CD4-positive, alpha-beta T cell treated with Interleukin-17A for 4 hours (primary cell): ENCODE data around the gene DYNLT3.
A peak's percentile ranks its signal among the peaks of the same experiment; 100 is the strongest.

Experiments used
- DNase-seq: peaks from one replicate; pipeline ENCODE4 v3.0.0-alpha.2; 2020; ENCODE audit warnings: mixed read lengths

DYNLT3 gene, protein sequence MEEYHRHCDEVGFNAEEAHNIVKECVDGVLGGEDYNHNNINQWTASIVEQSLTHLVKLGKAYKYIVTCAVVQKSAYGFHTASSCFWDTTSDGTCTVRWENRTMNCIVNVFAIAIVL

GRCh38 chrX:37846934-37847732 is at the start of gene DYNLT3:
DYNLT3 (minus strand) TSS chrX:37847571; CDS start chrX:37847510, 61 bp downstream.
- DNase-seq, result peak; percentile 81

- DNase-seq, result no peak
Measured at GRCh38 chrX:37896511-37896890, 49.1 kb upstream of the DYNLT3 start.

DNA sequence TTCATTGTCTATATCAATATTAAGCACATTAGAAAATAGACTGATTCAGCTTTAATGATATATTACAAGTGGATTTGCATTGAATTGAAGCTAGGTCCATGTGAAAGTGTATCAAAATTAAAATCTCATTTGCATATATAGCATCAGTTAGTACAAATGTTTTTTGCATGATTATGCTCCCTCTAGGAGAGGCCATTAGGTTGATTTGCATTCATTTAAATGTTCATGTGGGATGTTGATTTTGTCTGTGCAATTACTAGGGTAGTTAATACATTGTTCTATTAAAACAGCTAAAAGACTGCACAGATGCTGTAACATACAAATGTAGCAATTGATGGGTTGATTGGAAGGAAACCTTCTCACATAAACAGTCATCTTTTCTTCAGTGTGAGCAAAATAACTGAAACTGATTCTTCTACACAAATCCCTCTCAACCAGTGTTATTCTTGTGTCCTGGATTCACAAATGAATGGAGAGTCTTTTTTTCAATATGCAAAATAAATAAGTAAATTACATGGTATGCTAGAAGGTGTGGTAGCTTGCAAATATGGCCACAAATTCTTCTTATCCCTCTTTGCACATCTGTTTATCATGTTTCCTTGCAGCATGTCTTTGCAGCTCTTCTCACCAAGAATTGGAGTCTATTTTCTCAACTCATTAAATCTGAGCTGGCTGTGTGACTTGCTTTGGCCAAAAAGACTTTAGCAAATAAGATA is 48.6 kb upstream of the DYNLT3 start:
- DNase-seq, result no peak

GRCh38 chrX:37894725-37895124 is 47.4 kb upstream of the DYNLT3 start:
- no peak for DNase-seq

DNA sequence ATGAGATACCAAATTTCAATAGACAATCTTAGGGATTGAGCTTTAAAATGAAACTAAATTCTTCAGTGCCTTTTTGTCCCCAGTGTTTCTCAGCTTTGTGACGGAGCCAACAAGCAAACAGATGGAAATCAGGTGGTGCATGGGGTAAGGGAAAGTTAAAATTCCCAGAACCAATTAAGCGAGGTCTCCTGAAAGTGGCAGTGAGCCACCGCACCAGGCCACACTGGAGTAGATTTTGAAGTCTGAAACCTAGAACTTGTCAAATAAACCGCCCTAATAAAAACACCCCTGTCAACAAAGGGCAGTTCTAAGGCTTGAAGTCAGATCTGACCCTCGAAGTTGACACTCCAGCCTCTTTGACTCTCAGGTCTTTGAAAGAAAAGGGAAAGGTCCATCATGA is 40.6 kb upstream of the DYNLT3 start:
- no peak for DNase-seq

DNA sequence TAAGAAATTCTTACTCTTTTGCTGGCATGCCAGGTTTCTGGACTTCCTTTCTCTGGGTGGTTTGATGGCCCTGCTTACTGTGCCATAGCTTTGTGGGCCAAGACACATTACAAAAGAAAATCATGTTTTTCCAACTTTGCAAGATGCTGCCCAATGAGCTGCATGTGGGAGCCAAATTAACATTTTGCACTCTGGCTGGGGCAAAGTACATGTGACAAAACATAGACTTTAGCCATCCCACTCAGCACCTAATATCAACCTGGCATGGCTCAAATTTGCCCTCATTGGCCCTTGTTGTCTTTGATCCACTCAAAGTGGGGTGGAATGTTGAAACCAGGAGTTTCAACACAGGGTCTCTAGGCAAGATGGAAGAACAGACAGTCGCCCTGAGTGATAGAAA is 40.0 kb upstream of the DYNLT3 start:
- DNase-seq, result no peak

GRCh38 chrX:37883196-37883595 is 35.8 kb upstream of the DYNLT3 start:
- no peak for DNase-seq

GRCh38 chrX:37879692-37880091 is 32.3 kb upstream of the DYNLT3 start:
- no peak for DNase-seq

GRCh38 chrX:37876716-37877115 is 29.3 kb upstream of the DYNLT3 start:
- DNase-seq, result no peak

DNA sequence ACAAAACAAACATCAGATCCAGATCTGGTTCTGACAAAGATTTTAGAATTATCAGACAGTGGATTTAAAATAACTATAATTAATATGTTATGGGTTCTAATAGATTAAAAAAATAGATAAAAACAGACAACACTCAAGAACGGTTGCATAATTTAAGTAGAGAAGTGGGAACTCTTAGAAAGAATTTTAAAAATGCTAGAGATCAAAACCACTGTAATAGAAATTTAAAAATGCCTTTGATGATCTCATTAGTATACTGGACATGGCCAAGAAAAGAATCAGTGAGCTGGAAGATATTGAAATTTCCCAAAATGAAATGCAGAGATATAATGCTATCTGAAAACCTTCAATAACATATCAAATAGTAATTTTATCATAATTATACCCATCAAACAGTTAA is 28.3 kb upstream of the DYNLT3 start:
- DNase-seq, result no peak

DNA sequence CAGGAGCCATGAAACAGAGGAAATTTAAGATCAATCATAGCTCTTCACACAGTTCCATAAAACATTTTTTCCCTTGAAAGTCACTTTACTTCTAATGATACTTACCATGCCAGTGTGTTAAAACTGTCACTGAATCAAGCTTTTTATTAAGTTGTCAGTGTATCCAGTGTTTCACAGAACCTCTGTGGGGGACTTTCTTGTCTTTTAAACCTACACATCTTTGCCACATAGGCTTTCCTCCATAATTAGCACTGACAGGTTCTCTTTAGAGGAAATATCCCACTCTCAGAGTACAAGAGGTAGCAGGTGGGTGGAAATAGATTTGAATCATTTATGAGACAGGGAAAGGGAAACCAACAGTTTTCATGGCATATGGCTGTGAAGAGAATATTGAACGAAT is 25.8 kb upstream of the DYNLT3 start:
- no peak for DNase-seq

- DNase-seq, result no peak
Measured at GRCh38 chrX:37872303-37872655, 24.9 kb upstream of the DYNLT3 start.

DNA sequence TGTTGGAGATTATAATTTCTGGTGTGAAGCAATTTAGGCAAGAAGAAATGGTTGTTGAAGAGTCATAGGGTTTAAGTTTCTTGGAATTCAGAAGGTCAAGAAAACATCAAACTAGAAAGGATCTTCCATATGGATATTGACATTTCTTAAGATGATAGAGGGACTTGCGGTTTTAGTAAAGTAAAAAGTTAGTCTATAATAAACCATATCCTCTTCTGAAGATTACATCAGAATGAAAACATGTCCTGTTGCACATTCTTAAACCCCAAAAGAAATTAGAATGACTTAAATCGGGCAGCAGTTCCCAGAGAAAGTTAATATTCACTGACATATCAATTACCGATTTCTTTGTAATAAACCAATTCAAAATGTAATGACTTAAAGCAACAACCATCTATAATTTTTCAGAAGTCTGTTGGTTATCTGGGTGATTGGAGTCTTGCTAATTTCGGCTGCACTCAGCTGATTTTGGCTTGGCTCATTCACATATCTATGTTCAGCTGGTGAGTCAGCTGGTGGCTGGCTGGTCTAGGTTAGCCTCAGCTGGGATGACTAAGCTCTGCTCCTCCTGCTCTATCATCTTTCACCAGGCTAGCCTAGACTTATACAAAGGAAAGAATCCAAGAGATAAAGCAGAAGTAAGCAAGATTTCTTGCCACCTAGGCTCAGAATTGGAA is 24.4 kb upstream of the DYNLT3 start:
- no peak for DNase-seq

GRCh38 chrX:37867536-37868153 is 20.3 kb upstream of the DYNLT3 start:
- DNase-seq, result no peak

DNA sequence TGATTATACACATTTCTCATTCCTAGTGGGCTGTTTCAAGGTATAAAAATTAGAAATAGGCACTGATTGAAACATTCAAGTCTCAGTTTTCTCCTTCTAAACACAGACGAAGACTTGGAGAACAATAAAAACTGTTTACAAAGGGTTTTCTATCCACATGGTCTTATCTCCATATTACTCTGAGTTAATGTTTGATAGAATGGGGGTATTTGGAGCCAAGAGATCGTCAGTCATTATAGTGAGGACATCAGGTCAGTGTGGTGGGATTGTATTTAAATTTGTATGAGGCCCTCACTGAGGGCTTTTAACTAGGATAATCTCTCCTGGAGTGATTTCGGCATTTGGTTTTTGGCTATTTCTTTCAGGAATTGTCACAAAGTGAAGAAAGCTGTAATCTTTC is 16.4 kb upstream of the DYNLT3 start:
- DNase-seq, result no peak

DNA sequence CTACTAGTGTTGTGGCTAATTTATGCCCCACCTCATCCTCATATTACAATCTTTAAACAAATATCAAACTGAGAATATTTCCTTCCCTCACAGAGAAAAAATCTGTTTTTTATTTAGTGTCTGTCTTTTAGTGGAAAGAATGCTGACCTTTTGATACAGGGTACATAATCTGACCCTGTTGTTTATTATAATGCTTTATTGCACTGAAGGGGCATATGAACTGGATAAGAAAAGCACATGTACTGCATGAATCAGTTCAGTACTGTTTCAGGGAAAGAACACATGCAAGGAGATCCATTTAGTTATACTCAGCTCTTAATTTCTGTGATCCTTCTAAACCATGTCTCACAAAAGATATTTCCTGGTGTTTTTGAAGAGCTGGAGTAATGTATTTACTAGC is 15.5 kb upstream of the DYNLT3 start:
- no peak for DNase-seq

- DNase-seq, result no peak
Measured at GRCh38 chrX:37860721-37861120, 13.3 kb upstream of the DYNLT3 start.

GRCh38 chrX:37854748-37855147 is 7.4 kb upstream of the DYNLT3 start:
- DNase-seq, result no peak

DNA sequence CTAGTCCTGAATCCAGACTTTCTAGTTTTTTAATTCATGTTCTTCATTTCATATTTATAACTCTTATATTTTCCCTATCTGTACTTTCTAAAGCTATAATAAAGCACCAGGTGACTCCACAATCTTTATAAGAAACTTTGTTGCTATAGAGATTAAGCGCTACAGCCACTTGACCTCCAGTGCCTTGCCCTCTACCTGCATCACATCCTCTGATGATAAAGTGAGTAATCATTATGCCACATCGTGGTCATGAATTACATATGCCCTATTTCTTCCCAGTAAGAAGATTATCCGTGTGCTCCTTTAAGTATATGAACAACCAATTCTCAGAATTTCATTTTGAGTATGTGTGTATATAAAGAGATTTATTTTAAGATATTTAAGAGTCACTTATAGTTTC is 6.8 kb upstream of the DYNLT3 start:
- no peak for DNase-seq

DNA sequence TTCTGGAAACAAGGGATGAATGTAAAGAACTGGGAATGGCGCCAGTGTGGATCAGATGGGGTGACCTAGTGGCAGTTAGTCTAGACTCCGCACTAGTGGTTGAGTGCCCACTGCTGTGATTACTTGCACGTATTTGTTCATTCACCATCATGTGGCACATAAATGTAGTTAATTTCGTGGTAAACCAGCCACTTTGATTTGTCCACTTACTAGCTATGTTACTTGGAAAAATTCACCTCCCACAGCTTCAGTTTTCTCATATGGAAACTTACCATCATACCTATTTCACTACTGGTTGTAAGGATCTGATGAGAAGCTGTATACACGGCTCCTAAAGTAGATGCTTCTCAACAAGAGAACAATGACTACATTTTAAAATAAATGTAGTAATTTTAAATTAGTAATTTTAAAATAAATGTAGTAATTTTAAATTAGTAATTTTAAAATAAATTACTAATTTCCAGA is 394 bp upstream of the DYNLT3 start:
- DNase-seq, result no peak

GRCh38 chrX:37846558-37846933 is 825 bp downstream of the DYNLT3 start:
- DNase-seq, result no peak

DNA sequence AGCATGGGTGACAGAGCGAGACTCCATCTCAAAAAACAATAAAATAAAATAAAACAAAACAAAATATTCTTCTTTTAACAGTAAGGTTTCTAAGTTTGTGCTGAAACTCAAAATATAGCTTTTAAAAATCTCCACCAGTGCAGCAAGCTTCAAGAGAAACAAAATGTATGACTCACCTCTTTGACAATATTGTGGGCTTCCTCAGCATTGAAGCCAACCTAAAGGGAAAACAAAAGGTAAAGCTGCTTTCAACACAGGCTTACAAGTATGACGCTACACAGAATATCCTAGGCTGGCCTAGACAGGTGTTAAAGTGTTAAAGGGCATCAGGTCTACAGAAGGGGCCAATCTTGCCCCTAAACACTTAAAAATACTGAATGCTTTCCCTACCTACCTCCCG is 1.2 kb downstream of the DYNLT3 start:
- peak; percentile 9 for DNase-seq

DNA sequence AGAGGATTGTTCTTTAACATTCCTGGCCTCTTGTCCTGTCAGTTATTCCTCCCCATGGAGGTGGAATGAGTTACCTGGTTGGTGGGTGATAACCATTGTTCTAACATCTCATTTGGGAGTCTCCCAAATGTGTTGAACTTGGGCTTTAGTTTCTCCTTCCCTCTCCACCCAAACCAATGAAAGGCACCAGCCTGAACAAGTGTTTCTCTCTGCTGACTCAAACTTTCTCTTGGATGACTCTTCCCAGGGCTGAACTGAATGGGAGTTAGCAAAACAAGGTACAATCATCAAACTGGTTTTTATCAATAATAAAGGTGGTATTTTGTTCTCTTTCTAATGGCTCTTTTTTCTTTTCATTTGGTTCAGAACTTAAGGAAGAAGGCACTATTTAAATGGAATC is 2.7 kb downstream of the DYNLT3 start:
- no peak for DNase-seq
